ENCODE results near the gene KIF4A.

The KIF4A gene

DNA sequence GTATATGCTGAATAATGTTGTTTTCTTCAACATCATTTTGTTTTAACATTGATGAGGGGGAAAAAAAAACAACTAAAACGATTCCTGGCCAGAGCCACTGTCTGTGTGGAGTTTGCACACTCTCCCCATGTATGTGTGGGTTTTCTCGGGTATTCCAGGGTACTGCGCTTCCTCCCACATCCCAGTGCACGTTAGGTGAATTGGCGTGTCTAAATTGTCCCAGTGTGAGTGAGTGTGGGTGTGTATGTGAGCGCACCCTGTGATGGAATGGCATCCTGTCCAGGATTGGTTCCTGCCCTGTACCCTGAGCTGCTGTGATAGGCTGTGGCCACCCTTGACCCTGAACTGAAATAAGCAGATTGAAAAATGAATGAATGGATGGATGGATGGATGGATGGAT lies 152.3 kb downstream of the KIF4A start:
- H3K4me3 ChIP-seq (ENCODE audit: low read depth, low read length): no peak overlapping the region
- no peak for DNase-seq (ENCODE audit: low read depth)
- TF ChIP-seq, protein P1, sequence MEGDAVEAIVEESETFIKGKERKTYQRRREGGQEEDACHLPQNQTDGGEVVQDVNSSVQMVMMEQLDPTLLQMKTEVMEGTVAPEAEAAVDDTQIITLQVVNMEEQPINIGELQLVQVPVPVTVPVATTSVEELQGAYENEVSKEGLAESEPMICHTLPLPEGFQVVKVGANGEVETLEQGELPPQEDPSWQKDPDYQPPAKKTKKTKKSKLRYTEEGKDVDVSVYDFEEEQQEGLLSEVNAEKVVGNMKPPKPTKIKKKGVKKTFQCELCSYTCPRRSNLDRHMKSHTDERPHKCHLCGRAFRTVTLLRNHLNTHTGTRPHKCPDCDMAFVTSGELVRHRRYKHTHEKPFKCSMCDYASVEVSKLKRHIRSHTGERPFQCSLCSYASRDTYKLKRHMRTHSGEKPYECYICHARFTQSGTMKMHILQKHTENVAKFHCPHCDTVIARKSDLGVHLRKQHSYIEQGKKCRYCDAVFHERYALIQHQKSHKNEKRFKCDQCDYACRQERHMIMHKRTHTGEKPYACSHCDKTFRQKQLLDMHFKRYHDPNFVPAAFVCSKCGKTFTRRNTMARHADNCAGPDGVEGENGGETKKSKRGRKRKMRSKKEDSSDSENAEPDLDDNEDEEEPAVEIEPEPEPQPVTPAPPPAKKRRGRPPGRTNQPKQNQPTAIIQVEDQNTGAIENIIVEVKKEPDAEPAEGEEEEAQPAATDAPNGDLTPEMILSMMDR (conservative IDR thresholded peaks at IDR 0.05; ENCODE audit: low read depth, low read length): no peak

- DNase-seq (ENCODE audit: low read depth): peak; percentile 55
- TF ChIP-seq, protein P1 (conservative IDR thresholded peaks at IDR 0.05; ENCODE audit: low read depth, low read length): no peak
Observed at GRCh38 chrX:70444326-70444945, 154.5 kb downstream of the KIF4A start, which contains the start of gene DLG3. Gene DLG3, plus strand, starts transcription at chrX:70444835. Its CDS starts 367 bp downstream, at chrX:70445202.

DNA sequence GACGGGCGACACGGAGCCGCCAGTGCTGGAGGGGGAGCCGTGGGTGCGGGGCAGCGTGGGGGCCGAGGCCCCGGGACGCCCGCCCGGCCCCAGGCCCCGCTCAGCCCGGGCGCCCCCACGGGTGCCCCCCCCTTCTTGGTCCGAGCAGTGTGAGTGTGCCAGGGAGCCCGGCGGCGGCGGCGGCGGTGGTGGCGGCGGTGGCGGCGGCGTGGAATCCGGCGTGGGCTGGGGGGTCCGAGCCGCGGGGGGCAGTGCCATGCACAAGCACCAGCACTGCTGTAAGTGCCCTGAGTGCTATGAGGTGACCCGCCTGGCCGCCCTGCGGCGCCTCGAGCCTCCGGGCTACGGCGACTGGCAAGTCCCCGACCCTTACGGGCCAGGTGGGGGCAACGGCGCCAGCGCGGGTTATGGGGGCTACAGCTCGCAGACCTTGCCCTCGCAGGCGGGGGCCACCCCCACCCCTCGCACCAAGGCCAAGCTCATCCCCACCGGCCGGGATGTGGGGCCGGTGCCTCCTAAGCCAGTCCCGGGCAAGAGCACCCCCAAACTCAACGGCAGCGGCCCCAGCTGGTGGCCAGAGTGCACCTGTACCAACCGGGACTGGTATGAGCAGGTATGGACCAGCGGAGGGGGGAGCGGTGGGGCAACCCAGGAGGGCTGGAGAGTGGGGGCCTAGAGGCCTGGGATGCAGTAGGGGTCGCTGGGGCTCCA lies 155.2 kb downstream of the KIF4A start:
- DNase-seq (ENCODE audit: low read depth): no peak
- TF ChIP-seq, protein P1 (conservative IDR thresholded peaks at IDR 0.05; ENCODE audit: low read depth, low read length): no peak
- no peak overlapping the region for H3K4me3 ChIP-seq (ENCODE audit: low read depth, low read length)

More at GRCh38 chrX:70444326-70444945, 154.5 kb downstream of the KIF4A start, which contains the start of gene DLG3:
- no peak within 1 kb of the TSS for H3K4me3 ChIP-seq (ENCODE audit: low read depth, low read length)

DNA sequence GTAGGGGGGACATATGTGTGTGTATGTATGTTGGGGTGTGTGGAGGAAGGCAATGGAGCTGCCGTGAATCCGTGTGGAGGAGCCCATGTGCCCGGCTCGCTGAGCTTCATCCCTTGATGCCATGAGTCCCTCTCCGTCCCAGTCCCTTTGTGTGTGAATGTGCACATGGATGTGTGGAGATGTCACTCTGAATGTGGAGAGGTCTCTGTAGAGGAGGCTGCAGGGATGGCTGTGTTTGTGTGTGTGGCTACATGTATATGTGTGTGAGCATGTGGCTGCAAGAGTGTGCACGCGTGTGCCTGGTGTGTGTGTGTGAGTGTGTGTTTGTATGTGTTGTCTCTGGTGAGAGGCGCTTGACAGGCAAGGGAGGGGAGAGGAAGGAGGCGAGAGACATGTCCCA lies 156.0 kb downstream of the KIF4A start:
- no peak for DNase-seq (ENCODE audit: low read depth)
- no peak overlapping the region for H3K4me3 ChIP-seq (ENCODE audit: low read depth, low read length)
- TF ChIP-seq, protein P1 (conservative IDR thresholded peaks at IDR 0.05; ENCODE audit: low read depth, low read length): no peak

GRCh38 chrX:70446380-70447350 lies 156.8 kb downstream of the KIF4A start:
- TF ChIP-seq, protein P1 (conservative IDR thresholded peaks at IDR 0.05; ENCODE audit: low read depth, low read length): no peak
- no peak for DNase-seq (ENCODE audit: low read depth)
- no peak overlapping the region for H3K4me3 ChIP-seq (ENCODE audit: low read depth, low read length)

DNA sequence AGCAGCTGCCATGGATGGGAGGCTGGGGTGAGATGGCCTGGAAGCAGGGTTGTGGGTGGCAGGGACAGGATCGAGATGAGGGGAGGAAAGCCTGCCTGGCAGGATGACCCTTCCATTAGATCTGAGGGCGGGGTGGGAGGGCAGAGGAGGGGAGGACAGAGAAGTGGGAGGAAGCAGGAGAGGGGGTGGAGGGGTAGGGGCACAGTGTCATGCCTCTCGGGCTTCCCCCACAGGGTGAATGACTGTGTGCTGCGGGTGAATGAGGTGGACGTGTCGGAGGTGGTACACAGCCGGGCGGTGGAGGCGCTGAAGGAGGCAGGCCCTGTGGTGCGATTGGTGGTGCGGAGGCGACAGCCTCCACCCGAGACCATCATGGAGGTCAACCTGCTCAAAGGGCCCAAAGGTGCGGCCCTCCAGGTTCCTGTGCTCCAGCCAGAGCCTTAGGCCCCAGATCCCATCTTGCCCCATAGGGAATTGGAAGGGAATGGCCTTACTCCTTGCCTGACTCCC lies 159.6 kb downstream of the KIF4A start:
- TF ChIP-seq, protein P1 (conservative IDR thresholded peaks at IDR 0.05; ENCODE audit: low read depth, low read length): no peak
- no peak overlapping the region for H3K4me3 ChIP-seq (ENCODE audit: low read depth, low read length)
- DNase-seq (ENCODE audit: low read depth): no peak
